Nephron progenitor cell (in vitro differentiated cells): ENCODE results near the gene RPL5.

Experiments used
- DNase-seq: peaks from one replicate; pipeline ENCODE4 v3.0.0; 2021
- H3K27ac Mint-ChIP-seq: 2 replicates; pipeline ENCODE4 v1.8.0; 2021; ENCODE audit warnings: mild to moderate bottlenecking, moderate library complexity, mixed read lengths
- H3K27me3 Mint-ChIP-seq: 2 replicates; pipeline ENCODE4 v1.8.0; 2021; ENCODE audit warnings: mild to moderate bottlenecking, low read depth, mixed read lengths; ENCODE audit not compliant: poor library complexity
- H3K36me3 Mint-ChIP-seq: 2 replicates; pipeline ENCODE4 v1.8.0; 2021; ENCODE audit warnings: low read depth, mixed read lengths
- H3K4me1 Mint-ChIP-seq: 2 replicates; pipeline ENCODE4 v1.8.0; 2021; ENCODE audit warnings: mixed read lengths
- H3K4me3 Mint-ChIP-seq: 2 replicates; pipeline ENCODE4 v1.8.0; 2021; ENCODE audit warnings: mild to moderate bottlenecking, moderate library complexity, mixed read lengths
- H3K9me3 Mint-ChIP-seq: 2 replicates; pipeline ENCODE4 v1.8.0; 2021; ENCODE audit warnings: mild to moderate bottlenecking, moderate library complexity, mixed read lengths
- TF ChIP-seq, protein P1 (sequence below): fragments of 200-600 bp; sonication (generic); IDR thresholded peaks from 2 replicates; pipeline ENCODE4 v1.5.0; 2021; ENCODE audit warnings: antibody characterized with exemption

The RPL5 gene

DNA sequence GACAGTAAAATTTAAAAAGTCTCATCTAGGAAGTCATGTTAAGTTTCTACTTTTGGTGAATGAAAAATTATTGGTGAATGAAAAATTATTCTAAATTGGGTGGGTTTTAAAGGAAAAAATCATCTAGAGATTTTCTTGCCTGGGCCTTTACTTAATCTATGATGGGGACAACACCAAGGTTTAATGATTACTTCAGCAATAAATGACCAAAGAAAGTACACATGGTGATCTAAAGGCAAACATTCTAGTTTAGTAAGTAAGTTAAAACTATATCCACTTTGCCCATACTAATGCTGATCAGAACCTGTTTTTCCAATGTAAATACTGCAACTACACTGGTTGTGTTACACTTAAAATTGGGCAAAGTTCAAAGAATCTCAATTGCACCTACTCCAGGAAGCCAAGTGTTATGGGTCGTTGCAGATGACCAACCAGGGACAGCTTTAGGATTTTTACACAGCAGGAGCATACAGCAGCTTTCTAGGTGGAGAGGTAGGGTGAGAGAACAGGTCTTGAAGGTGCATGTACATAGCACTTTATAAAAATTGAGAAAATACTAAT is 14.6 kb upstream of the RPL5 start:
- no peak for DNase-seq
- no peaks in the 10 kb centered on the region for H3K9me3 Mint-ChIP-seq
- H3K36me3 Mint-ChIP-seq = no peaks in the 10 kb centered on the region
- H3K4me1 Mint-ChIP-seq = peaks cover 16% of the 10 kb centered on the region
- TF ChIP-seq, protein P1, sequence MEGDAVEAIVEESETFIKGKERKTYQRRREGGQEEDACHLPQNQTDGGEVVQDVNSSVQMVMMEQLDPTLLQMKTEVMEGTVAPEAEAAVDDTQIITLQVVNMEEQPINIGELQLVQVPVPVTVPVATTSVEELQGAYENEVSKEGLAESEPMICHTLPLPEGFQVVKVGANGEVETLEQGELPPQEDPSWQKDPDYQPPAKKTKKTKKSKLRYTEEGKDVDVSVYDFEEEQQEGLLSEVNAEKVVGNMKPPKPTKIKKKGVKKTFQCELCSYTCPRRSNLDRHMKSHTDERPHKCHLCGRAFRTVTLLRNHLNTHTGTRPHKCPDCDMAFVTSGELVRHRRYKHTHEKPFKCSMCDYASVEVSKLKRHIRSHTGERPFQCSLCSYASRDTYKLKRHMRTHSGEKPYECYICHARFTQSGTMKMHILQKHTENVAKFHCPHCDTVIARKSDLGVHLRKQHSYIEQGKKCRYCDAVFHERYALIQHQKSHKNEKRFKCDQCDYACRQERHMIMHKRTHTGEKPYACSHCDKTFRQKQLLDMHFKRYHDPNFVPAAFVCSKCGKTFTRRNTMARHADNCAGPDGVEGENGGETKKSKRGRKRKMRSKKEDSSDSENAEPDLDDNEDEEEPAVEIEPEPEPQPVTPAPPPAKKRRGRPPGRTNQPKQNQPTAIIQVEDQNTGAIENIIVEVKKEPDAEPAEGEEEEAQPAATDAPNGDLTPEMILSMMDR = no peak
- no peak overlapping the region for H3K27ac Mint-ChIP-seq
- H3K27me3 Mint-ChIP-seq = peaks cover 16% of the 10 kb centered on the region
- no peak overlapping the region for H3K4me3 Mint-ChIP-seq

GRCh38 chr1:92817986-92818764 is 13.7 kb upstream of the RPL5 start:
- peaks cover 8% of the 10 kb centered on the region for H3K27me3 Mint-ChIP-seq
- no peak overlapping the region for H3K4me3 Mint-ChIP-seq
- no peaks in the 10 kb centered on the region for H3K9me3 Mint-ChIP-seq
- H3K4me1 Mint-ChIP-seq = peaks cover 16% of the 10 kb centered on the region
- H3K36me3 Mint-ChIP-seq = no peaks in the 10 kb centered on the region
- no peak for DNase-seq
- TF ChIP-seq, protein P1 = peak; percentile 60
- H3K27ac Mint-ChIP-seq = peak overlapping the region; percentile 62

DNA sequence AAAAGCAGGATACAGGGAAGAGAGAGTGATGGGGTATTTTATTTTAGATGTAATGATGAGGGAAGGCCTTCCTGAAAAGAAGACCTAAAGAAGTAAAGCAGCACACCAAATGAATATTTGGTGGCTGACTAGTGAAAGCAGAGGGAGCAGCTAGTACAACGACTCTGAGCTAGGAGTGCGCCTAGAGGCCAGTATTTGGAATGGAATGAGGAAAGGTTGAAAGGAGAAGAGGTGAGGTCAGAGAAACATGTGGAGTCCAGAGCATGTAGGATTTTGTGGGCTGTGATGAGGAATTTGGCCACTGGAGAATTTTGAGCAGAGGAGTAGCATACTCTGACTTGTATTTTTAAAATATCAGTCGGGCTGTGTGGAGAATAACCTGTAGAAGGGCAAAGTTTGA is 11.8 kb upstream of the RPL5 start:
- Mint-ChIP-seq H3K36me3 (no peaks in the 10 kb centered on the region), H3K9me3 (no peaks in the 10 kb centered on the region), H3K4me3 (no peak overlapping the region), H3K4me1 (peaks cover 16% of the 10 kb centered on the region), H3K27ac (peak overlapping the region; percentile 4), H3K27me3 (peaks cover 8% of the 10 kb centered on the region)
- TF ChIP-seq, protein P1 = no peak
- DNase-seq = no peak

- Mint-ChIP-seq H3K9me3 (no peaks in the 10 kb centered on the region), H3K27ac (no peak overlapping the region), H3K4me1 (peaks cover 16% of the 10 kb centered on the region), H3K27me3 (peaks cover 8% of the 10 kb centered on the region), H3K4me3 (no peak overlapping the region), H3K36me3 (no peaks in the 10 kb centered on the region)
- DNase-seq = no peak
- TF ChIP-seq, protein P1 = no peak
Measured at GRCh38 chr1:92820551-92820950, 11.3 kb upstream of the RPL5 start.

- no peaks in the 10 kb centered on the region for H3K9me3 Mint-ChIP-seq
Measured at GRCh38 chr1:92822879-92823278, 9.0 kb upstream of the RPL5 start.

More at GRCh38 chr1:92822879-92823278, 9.0 kb upstream of the RPL5 start:
- Mint-ChIP-seq H3K27ac (no peak overlapping the region), H3K27me3 (peaks cover 5% of the 10 kb centered on the region), H3K4me1 (peaks cover 4% of the 10 kb centered on the region), H3K36me3 (no peaks in the 10 kb centered on the region), H3K4me3 (no peak overlapping the region)
- DNase-seq = no peak
- TF ChIP-seq, protein P1 = no peak
